ENCODE results near the gene LCP2. TPM values are rescaled to one million over a fixed set of nuclear protein-coding genes. Genes with fewer than 3 reads are reported as not detected.

The LCP2 gene
- total RNA-seq, 1 experiment from 2014 or later, result not detected

- DNase-seq, result no peak
- Mint-ChIP-seq H3K36me3 (ENCODE audit: insufficient read depth, unreplicated experiment) (no peaks in the 10 kb centered on the region), H3K4me1 (ENCODE audit: low read depth, unreplicated experiment) (no peaks in the 10 kb centered on the region), H3K4me3 (ENCODE audit: unreplicated experiment) (no peak overlapping the region), H3K27me3 (ENCODE audit: insufficient read depth, unreplicated experiment) (peaks cover 28% of the 10 kb centered on the region), H3K27ac (ENCODE audit: unreplicated experiment) (no peak overlapping the region), H3K9me3 (ENCODE audit: unreplicated experiment) (no peaks in the 10 kb centered on the region)
- peaks cover 2% of the 10 kb centered on the region for H3K27me3 ChIP-seq (replicated peaks; ENCODE audit: control insufficient read depth, insufficient read depth, low read length)
- intact Hi-C loops (cut with micrococcal nuclease; ENCODE audit: unreplicated experiment), result no loop called here
- no peaks in the 10 kb centered on the region for H3K9me3 ChIP-seq
- BruUV-seq (replicated peaks), result no TSS peak
- H3K4me1 ChIP-seq, result no peaks in the 10 kb centered on the region
- ChIA-PET CTCF (no interaction called here), POLR2A (no interaction called here)
- TF ChIP-seq CTCF (IDR thresholded peaks at IDR 0.05; ENCODE audit: insufficient read depth in 1 of 2, low read depth in 1 of 2, low read length in 1 of 2, severe bottlenecking in 1 of 2, unreplicated experiment in 1 of 2), result no peak
- H3K4me3 ChIP-seq (ENCODE audit: low read depth, low read length), result no peak overlapping the region
- no peaks in the 10 kb centered on the region for H3K36me3 ChIP-seq (ENCODE audit: control insufficient read depth, insufficient read depth, low read length)
Observed at GRCh38 chr5:170252720-170253350, 44.7 kb downstream of the LCP2 start.

- H3K4me1 Mint-ChIP-seq (ENCODE audit: low read depth, unreplicated experiment), result no peaks in the 10 kb centered on the region
- no peak overlapping the region for H3K27ac Mint-ChIP-seq (ENCODE audit: unreplicated experiment)
- ChIA-PET CTCF (no interaction called here), POLR2A (no interaction called here)
- H3K4me3 ChIP-seq (ENCODE audit: low read depth, low read length), result no peak overlapping the region
- no peak for DNase-seq
- H3K9me3 Mint-ChIP-seq (ENCODE audit: unreplicated experiment), result no peaks in the 10 kb centered on the region
- BruUV-seq (replicated peaks), result no TSS peak
- no peaks in the 10 kb centered on the region for H3K9me3 ChIP-seq
- no peaks in the 10 kb centered on the region for H3K4me1 ChIP-seq
- H3K4me3 Mint-ChIP-seq (ENCODE audit: unreplicated experiment), result no peak overlapping the region
- intact Hi-C loops (cut with micrococcal nuclease; ENCODE audit: unreplicated experiment), result no loop called here
- H3K27me3 Mint-ChIP-seq (ENCODE audit: insufficient read depth, unreplicated experiment), result peaks cover 26% of the 10 kb centered on the region
- no peaks in the 10 kb centered on the region for H3K36me3 ChIP-seq (ENCODE audit: control insufficient read depth, insufficient read depth, low read length)
- TF ChIP-seq CTCF (IDR thresholded peaks at IDR 0.05; ENCODE audit: insufficient read depth in 1 of 2, low read depth in 1 of 2, low read length in 1 of 2, severe bottlenecking in 1 of 2, unreplicated experiment in 1 of 2), result no peak
- peaks cover 2% of the 10 kb centered on the region for H3K27me3 ChIP-seq (replicated peaks; ENCODE audit: control insufficient read depth, insufficient read depth, low read length)
- no peaks in the 10 kb centered on the region for H3K36me3 Mint-ChIP-seq (ENCODE audit: insufficient read depth, unreplicated experiment)
Observed at GRCh38 chr5:170252109-170252508, 45.5 kb downstream of the LCP2 start.

- peaks cover 21% of the 10 kb centered on the region for H3K27me3 Mint-ChIP-seq (ENCODE audit: insufficient read depth, unreplicated experiment)
- H3K9me3 Mint-ChIP-seq (ENCODE audit: unreplicated experiment), result no peaks in the 10 kb centered on the region
- Histone ChIP-seq H3K36me3 (ENCODE audit: control insufficient read depth, insufficient read depth, low read length) (no peaks in the 10 kb centered on the region), H3K27me3 (replicated peaks; ENCODE audit: control insufficient read depth, insufficient read depth, low read length) (peaks cover 2% of the 10 kb centered on the region), H3K4me3 (ENCODE audit: low read depth, low read length) (no peak overlapping the region), H3K4me1 (no peaks in the 10 kb centered on the region), H3K9me3 (no peaks in the 10 kb centered on the region)
- TF ChIP-seq CTCF (IDR thresholded peaks at IDR 0.05; ENCODE audit: insufficient read depth in 1 of 2, low read depth in 1 of 2, low read length in 1 of 2, severe bottlenecking in 1 of 2, unreplicated experiment in 1 of 2), result no peak
- H3K27ac Mint-ChIP-seq (ENCODE audit: unreplicated experiment), result no peak overlapping the region
- H3K36me3 Mint-ChIP-seq (ENCODE audit: insufficient read depth, unreplicated experiment), result no peaks in the 10 kb centered on the region
- H3K4me1 Mint-ChIP-seq (ENCODE audit: low read depth, unreplicated experiment), result no peaks in the 10 kb centered on the region
- BruUV-seq (replicated peaks), result no TSS peak
- ChIA-PET CTCF (no interaction called here), POLR2A (no interaction called here)
- H3K4me3 Mint-ChIP-seq (ENCODE audit: unreplicated experiment), result no peak overlapping the region
- intact Hi-C loops (cut with micrococcal nuclease; ENCODE audit: unreplicated experiment), result no loop called here
- no peak for DNase-seq
Observed at GRCh38 chr5:170251462-170251861, 46.1 kb downstream of the LCP2 start.
